Measurements from ENCODE around the gene SPHK1. TPM values are rescaled to one million over a fixed set of nuclear protein-coding genes. Genes with fewer than 3 reads are reported as not detected.

Gene SPHK1
- total and polyA plus RNA-seq, 7 donors, result 0.90 to 21.3 (median 3.1) TPM

- 75 to 79% (median 75%) methylated on average over 6 of the region's 6 CpGs for WGBS, 3 donors
- Histone ChIP-seq H3K27ac (no peak overlapping the region), H3K4me1 (peaks cover 13% of the 10 kb centered on the region), H3K9me3 (no peaks in the 10 kb centered on the region), H3K36me3 (ENCODE audit: insufficient read depth in 1 of 2, low read depth in 1 of 2) (no peaks in the 10 kb centered on the region), H3K4me3 (no peak overlapping the region), H3K27me3 (ENCODE audit: insufficient read depth in 3 of 3, low read length in 2 of 3) (peaks cover 0 to 17% (median 0%) of the 10 kb centered on the region in 3 donors)
- intact Hi-C loops (cut with DNase I), result loop anchor here in 1 of 2 donors (10.0 kb wide), 1 partner anchor 53 kb away; no protein-coding TSS in a partner anchor
- ATAC-seq, result no peak
- no peak for TF ChIP-seq CTCF (IDR thresholded peaks at IDR 0.05)
- no peak for DNase-seq
Observed at GRCh38 chr17:76367642-76368041, 16.8 kb upstream of the SPHK1 start.

- H3K27ac ChIP-seq, result no peak overlapping the region
- DNase-seq, result no peak
- H3K4me3 ChIP-seq, result no peak overlapping the region
- peaks cover 0 to 17% (median 0%) of the 10 kb centered on the region in 3 donors for H3K27me3 ChIP-seq (ENCODE audit: insufficient read depth in 3 of 3, low read length in 2 of 3)
- WGBS, 3 donors, result 44 to 63% (median 46%) methylated on average over 9 to 11 of the region's 11 CpGs
- peaks cover 13% of the 10 kb centered on the region for H3K4me1 ChIP-seq
- no peaks in the 10 kb centered on the region for H3K9me3 ChIP-seq
- H3K36me3 ChIP-seq (ENCODE audit: insufficient read depth in 1 of 2, low read depth in 1 of 2), result no peaks in the 10 kb centered on the region
- intact Hi-C loops (cut with DNase I), result loop anchor here in 1 of 2 donors (10.0 kb wide), 1 partner anchor 54 kb away; no protein-coding TSS in a partner anchor
- ATAC-seq, result no peak
- no peak for TF ChIP-seq CTCF (IDR thresholded peaks at IDR 0.05)
Observed at GRCh38 chr17:76368545-76368944, 15.9 kb upstream of the SPHK1 start.

DNA sequence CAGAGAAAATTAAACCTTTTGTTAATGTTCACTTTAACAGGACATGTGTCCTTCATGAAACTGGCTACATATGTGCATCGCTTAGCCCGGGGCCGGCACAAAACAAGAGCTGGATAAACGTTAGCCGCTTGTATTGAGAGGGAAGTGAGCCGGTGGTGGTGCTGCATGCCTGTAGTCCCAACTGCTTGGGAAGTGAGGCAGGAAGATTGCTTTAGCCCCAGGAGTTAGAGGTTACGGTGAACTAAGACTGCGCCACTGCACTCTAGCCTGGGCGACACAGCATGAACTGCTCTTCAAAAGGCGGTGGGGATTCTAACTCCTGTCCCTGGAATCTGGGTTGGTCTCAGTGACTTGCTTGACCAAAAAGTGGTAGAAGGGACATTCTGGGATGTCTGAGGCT lies 15.0 kb upstream of the SPHK1 start:
- ATAC-seq (no peak), DNase-seq (no peak)
- Histone ChIP-seq H3K36me3 (ENCODE audit: insufficient read depth in 1 of 2, low read depth in 1 of 2) (no peaks in the 10 kb centered on the region), H3K4me3 (no peak overlapping the region), H3K27ac (no peak overlapping the region), H3K27me3 (ENCODE audit: insufficient read depth in 3 of 3, low read length in 2 of 3) (peaks cover 0 to 13% (median 0%) of the 10 kb centered on the region in 3 donors), H3K9me3 (no peaks in the 10 kb centered on the region), H3K4me1 (peaks cover 13% of the 10 kb centered on the region)
- intact Hi-C loops (cut with DNase I), result loop anchor here in 1 of 2 donors (10.0 kb wide), 1 partner anchor 55 kb away; no protein-coding TSS in a partner anchor
- WGBS, 3 donors, result 76 to 81% (median 79%) methylated on average over 10 of the region's 10 CpGs
- no peak for TF ChIP-seq CTCF (IDR thresholded peaks at IDR 0.05)

DNA sequence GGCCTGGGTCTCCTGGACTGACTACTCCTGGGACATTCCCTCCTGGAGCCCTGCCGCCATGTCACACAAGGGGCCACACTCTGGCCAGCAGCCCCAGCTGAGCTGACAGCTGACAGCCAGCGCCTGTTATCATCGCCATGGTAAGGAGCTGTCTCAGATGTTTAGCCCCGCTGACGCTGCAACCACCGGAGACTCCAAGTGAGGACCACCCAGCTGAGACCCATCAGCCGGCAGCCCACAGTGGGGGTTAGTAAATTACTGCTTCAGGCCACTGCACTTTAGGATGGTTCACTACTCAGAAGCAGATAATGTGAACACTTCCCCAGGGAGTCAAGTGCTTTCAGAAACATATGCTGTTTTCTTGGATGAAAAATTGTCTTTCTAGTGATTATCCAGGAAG lies 14.6 kb upstream of the SPHK1 start:
- Histone ChIP-seq H3K9me3 (no peaks in the 10 kb centered on the region), H3K27ac (peak overlapping the region; percentile 53), H3K4me3 (no peak overlapping the region), H3K36me3 (ENCODE audit: insufficient read depth in 1 of 2, low read depth in 1 of 2) (no peaks in the 10 kb centered on the region), H3K4me1 (peaks cover 13% of the 10 kb centered on the region), H3K27me3 (ENCODE audit: insufficient read depth in 3 of 3, low read length in 2 of 3) (peaks cover 0 to 9% (median 0%) of the 10 kb centered on the region in 3 donors)
- intact Hi-C loops (cut with DNase I), result loop anchor here in 1 of 2 donors (10.0 kb wide), 1 partner anchor 55 kb away; no protein-coding TSS in a partner anchor
- peak in 1 of 4 donors; percentile 9 for ATAC-seq
- DNase-seq, result no peak
- 44 to 62% (median 48%) methylated on average over 7 of the region's 7 CpGs for whole genome bisulfite sequencing, 3 donors
- no peak for TF ChIP-seq CTCF (IDR thresholded peaks at IDR 0.05)
